T-helper 2 cell treated with Interferon-gamma antibody and Interleukin-4, amounts not matched to agents 5 μg/mL and 100 μg/mL, for 36 hours (primary cell): ENCODE measurements around the gene PDZD4.

Experiments
- DNase-seq: peaks from one replicate; pipeline ENCODE4 v3.0.0; 2021; ENCODE audit warnings: low spot score
- H3K27ac Mint-ChIP-seq: one replicate; pipeline ENCODE4 v1.8.0; 2021; ENCODE audit warnings: mild to moderate bottlenecking, mixed read lengths
- H3K27me3 Mint-ChIP-seq: one replicate; pipeline ENCODE4 v1.8.0; 2021; ENCODE audit warnings: low read depth, mixed read lengths
- H3K36me3 Mint-ChIP-seq: one replicate; pipeline ENCODE4 v1.8.0; 2021; ENCODE audit warnings: low read depth, mixed read lengths
- H3K4me1 Mint-ChIP-seq: one replicate; pipeline ENCODE4 v1.8.0; 2021; ENCODE audit warnings: low read depth, mixed read lengths
- H3K4me3 Mint-ChIP-seq: one replicate; pipeline ENCODE4 v1.8.0; 2022; ENCODE audit warnings: mild to moderate bottlenecking, moderate library complexity, mixed read lengths
- H3K9me3 Mint-ChIP-seq: one replicate; pipeline ENCODE4 v1.8.0; 2021; ENCODE audit warnings: mixed read lengths

PDZD4 gene

DNA sequence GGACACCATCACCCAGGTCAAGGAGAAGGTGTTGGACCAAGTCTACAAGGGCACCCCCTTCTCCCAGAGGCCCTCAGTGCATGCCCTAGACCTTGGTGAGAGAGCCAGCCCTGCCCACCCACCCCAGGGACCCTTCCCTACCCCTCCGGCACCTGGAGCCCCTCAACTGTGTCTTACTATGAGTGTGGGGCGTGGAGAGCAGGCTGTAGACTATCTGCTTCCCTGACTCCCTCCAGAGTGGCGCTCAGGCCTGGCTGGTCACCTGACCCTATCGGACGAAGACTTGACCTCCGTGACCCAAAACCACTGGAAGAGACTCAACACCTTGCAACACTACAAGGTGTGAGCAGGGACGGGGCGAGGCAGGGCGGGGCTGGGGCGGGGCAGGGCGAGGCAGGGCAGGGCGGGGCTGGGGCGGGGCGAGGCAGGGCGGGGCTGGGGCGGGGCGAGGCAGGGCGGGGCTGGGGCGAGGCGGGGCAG, 54.2 kb downstream of the PDZD4 start:
- Mint-ChIP-seq H3K36me3 (no peaks in the 10 kb centered on the region), H3K4me3 (no peak overlapping the region), H3K27ac (no peak overlapping the region), H3K27me3 (peaks cover 3% of the 10 kb centered on the region), H3K4me1 (peaks cover 3% of the 10 kb centered on the region), H3K9me3 (no peaks in the 10 kb centered on the region)
- no peak for DNase-seq

DNA sequence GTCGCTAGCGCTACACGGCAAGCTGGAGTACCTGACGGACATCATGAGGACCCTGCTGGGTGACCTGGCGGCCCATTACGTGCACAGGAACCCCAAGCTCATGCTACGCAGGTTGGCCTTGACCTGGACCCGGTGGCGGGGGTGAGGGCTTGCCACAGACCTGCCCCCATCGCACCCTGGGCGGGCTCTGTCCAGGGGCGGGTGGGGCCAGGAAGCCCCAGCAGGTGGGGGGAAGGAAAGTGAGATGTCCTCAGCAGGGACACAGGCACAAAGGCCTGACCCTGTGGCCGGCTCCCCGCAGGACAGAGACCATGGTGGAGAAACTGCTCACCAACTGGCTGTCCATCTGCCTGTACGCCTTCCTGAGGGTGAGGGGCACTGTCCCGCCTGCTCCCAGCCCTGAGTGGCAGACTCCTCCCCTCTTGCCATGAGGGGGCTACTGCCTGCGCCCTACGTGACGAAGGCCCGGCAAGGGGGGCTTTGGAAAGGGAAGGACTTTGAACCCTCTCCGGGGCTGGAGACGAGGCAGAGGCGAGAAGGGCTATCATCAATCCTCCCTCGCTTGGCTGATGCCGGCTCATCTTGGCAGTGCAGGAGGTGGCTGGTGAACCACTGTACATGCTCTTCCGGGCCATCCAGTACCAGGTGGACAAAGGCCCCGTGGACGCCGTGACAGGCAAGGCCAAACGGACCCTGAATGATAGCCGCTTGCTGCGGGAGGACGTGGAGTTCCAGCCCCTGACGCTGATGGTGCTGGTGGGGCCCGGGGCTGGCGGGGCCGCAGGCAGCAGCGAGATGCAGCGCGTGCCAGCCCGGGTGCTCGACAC, 54.8 kb downstream of the PDZD4 start:
- Mint-ChIP-seq H3K9me3 (no peaks in the 10 kb centered on the region), H3K36me3 (no peaks in the 10 kb centered on the region), H3K27me3 (peaks cover 3% of the 10 kb centered on the region), H3K4me1 (peaks cover 3% of the 10 kb centered on the region), H3K4me3 (no peak overlapping the region), H3K27ac (no peak overlapping the region)
- DNase-seq = no peak

DNA sequence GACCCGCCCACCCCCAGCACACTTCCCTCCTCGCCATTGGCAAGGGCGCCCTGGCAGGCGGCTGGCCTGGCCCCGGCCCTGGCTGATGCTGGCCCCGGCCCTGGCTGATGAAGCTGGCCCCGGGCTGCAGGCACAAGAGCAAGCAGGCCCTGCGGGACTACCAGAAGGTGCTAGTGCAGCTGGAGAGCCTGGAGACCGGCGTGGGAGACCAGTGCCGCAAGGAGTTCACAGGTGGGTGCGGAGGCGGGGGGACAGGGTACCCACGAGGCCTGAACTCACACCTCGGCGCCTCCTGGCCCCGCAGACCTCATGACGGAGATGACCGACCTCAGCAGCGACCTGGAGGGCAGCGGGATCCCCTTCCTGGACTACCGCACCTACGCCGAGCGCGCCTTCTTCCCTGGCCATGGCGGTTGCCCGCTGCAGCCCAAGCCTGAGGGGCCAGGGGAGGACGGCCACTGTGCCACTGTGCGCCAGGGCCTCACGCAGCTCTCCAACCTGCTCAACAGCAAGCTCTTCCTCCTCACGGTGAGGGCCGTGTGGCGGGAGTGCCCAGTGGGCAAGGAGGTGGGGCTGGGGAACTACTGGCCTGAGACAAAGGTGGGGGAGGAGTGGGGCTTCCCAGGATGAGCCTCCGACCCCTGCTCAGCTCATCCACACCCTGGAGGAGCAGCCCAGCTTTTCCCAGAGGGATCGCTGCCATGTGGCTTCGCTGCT, 55.6 kb downstream of the PDZD4 start:
- no peaks in the 10 kb centered on the region for H3K27me3 Mint-ChIP-seq
- DNase-seq = no peak
- no peak overlapping the region for H3K4me3 Mint-ChIP-seq
- H3K27ac Mint-ChIP-seq = no peak overlapping the region
- no peaks in the 10 kb centered on the region for H3K36me3 Mint-ChIP-seq
- no peaks in the 10 kb centered on the region for H3K4me1 Mint-ChIP-seq
- no peaks in the 10 kb centered on the region for H3K9me3 Mint-ChIP-seq

DNA sequence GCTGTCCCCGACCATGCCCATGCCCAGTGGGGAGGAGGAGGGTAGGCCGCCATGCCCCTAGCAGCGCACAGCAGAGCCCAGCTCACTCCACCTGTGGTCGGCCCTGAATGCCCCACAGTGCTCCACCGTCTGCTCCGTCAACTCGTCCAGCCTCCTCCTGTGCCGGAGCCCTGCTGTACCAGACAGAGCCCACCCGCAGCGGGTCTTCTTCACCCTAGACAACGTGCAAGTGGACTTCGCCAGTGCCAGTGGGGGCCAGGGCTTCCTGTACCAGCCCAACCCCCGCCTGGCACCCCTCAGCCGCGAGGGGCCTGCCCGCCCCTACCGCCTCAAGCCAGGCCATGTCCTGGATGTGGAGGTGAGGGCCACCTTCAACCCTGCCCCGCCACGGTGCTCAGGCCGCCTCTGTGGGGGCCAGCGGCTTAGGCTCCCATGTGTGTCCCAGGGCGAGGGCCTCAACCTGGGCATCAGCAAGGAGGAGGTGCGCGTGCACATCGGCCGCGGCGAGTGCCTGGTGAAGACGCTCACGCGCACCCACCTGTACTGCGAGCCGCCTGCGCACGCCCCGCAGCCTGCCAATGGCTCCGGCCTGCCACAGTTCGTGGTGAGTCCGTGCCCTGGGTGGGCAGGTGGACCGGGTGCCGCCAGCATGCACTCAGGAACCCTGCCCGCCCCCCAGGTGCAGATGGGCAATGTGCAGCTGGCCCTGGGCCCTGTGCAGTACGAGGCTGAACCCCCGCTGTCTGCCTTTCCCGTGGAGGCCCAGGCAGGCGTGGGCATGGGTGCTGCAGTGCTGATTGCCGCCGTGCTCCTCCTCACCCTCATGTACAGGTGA, 56.4 kb downstream of the PDZD4 start:
- Mint-ChIP-seq H3K27ac (no peak overlapping the region), H3K36me3 (no peaks in the 10 kb centered on the region), H3K9me3 (no peaks in the 10 kb centered on the region), H3K27me3 (no peaks in the 10 kb centered on the region), H3K4me3 (no peak overlapping the region), H3K4me1 (no peaks in the 10 kb centered on the region)
- DNase-seq = no peak

DNA sequence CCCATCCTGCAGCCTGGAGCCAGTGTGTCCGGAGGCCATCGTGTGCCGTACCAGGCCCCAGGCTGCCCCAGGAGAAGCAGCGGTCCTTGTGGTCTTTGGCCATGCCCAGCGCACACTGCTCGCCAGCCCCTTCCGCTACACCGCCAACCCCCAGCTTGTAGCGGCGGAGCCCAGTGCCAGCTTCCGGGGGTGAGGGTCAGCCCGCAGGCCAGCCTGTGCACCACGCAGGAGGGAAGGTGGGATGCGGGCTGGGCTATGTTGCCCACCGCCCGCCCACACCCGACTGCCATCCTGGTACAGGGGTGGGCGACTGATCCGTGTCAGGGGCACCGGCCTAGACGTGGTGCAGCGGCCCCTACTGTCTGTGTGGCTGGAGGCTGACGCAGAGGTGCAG, 57.1 kb downstream of the PDZD4 start:
- no peak overlapping the region for H3K4me3 Mint-ChIP-seq
- DNase-seq = no peak
- no peaks in the 10 kb centered on the region for H3K4me1 Mint-ChIP-seq
- H3K27ac Mint-ChIP-seq = no peak overlapping the region
- no peaks in the 10 kb centered on the region for H3K9me3 Mint-ChIP-seq
- H3K36me3 Mint-ChIP-seq = no peaks in the 10 kb centered on the region
- H3K27me3 Mint-ChIP-seq = no peaks in the 10 kb centered on the region

DNA sequence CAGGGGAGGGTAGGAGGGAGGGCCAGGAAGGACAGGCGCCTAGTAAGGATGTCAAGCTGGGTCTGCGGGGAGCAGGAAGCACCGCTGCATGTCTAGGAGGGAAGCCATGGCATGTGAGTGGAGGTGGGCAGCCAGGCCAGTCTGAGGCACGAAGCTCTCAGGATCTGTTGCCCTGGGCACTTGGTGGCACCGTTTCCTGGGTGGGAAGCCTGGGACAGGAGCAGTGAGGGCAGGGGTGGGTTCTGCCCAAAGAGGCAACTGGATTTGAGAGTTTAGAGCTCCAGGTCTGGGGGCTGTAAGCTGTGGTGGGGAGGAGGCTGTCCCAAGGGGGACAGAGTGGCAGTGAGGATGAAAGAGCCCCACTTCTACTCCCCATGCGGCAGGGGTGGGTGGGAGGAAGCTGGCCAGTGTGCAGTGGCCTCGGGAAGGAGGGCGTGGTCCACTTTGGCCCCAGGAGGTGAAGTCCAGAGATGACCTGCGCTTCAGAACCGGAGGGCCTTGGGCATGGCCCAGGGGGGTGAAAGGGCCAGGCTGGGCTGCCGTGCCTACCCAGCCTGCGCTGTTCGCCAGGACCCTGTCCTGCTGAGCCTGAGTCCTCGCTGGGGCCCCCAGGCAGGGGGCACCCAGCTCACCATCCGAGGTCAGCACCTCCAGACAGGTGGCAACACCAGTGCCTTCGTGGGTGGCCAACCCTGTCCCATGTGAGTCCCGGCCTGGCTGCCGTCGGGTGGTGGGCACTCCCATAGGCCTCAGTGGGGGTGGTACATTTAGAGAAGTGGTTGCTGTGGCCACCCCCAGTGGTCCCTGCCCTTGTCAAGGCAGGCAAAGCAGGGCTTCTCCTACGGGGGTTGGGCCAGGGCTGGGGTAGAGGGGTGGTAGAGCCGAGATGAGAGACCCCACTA, 57.8 kb downstream of the PDZD4 start:
- Mint-ChIP-seq H3K27me3 (no peaks in the 10 kb centered on the region), H3K36me3 (no peaks in the 10 kb centered on the region), H3K4me3 (no peak overlapping the region), H3K9me3 (no peaks in the 10 kb centered on the region), H3K27ac (no peak overlapping the region), H3K4me1 (no peaks in the 10 kb centered on the region)
- DNase-seq = no peak

DNA sequence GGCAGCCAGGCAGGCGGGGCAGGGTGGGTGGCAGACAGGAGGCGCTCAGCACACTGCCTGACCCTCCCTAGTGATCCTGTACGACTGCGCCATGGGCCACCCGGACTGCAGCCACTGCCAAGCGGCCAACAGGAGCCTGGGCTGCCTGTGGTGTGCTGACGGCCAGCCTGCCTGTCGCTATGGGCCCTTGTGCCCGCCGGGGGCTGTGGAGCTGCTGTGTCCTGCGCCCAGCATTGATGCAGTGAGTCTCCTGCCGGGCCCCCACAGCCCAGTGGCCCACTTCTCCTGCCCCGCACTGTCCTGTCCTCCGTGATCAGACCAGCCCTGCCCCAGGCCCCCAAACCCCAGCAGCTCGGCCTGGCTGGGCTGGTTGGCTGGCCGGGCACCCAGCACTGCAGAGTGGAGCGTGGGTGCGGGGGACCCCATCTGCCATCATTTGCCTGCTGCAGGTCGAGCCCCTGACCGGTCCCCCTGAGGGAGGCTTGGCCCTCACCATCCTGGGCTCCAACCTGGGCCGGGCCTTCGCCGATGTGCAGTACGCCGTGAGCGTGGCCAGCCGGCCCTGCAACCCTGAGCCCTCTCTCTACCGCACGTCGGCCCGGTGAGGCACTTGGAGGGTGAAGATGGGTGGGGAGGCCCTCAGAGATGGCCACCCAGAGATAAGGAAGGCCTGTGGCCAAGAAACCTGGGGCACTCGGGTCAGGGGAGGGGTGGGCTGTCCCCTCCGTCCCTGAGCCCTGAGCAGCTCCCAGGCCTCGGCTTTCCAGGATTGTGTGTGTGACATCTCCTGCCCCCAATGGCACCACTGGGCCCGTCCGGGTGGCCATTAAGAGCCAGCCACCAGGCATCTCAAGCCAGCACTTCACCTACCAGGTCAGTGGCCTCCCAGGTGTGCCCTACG, 58.7 kb downstream of the PDZD4 start:
- no peaks in the 10 kb centered on the region for H3K36me3 Mint-ChIP-seq
- no peak overlapping the region for H3K4me3 Mint-ChIP-seq
- H3K4me1 Mint-ChIP-seq = no peaks in the 10 kb centered on the region
- H3K9me3 Mint-ChIP-seq = no peaks in the 10 kb centered on the region
- no peak for DNase-seq
- no peak overlapping the region for H3K27ac Mint-ChIP-seq
- no peaks in the 10 kb centered on the region for H3K27me3 Mint-ChIP-seq

DNA sequence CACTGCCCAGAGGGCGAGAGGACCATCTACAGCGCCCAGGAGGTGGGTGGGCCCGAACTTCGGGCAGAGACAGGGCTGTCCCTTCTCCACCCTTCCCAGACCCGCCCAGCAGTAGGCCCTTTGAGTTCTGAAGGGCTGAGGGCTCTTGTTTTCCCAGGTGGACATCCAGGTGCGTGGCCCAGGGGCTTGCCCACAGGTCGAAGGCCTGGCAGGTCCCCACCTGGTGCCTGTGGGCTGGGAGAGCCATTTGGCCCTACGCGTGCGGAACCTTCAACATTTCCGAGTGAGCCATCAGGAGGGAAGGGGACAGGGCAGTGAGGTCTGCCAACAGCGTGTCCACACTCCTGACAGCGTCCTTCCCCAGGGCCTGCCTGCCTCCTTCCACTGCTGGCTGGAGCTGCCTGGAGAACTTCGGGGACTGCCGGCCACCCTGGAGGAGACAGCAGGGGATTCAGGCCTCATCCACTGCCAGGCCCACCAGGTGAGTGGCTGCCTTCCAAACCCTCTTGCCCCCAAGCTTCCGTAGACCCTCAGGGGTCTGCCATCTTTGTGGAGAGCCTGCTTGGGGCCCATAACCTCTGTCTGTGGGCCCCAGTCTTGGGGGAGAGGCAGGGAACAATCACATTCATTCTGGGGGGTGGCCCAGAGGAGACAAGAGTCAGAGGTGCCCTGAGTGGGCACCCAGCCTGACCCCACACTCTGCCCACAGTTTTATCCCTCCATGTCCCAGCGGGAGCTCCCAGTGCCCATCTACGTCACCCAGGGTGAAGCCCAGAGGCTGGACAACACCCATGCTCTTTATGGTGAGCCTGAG, 59.5 kb downstream of the PDZD4 start:
- Mint-ChIP-seq H3K36me3 (no peaks in the 10 kb centered on the region), H3K4me1 (peaks cover 4% of the 10 kb centered on the region), H3K27ac (no peak overlapping the region), H3K9me3 (no peaks in the 10 kb centered on the region), H3K27me3 (no peaks in the 10 kb centered on the region), H3K4me3 (no peak overlapping the region)
- DNase-seq = no peak

DNA sequence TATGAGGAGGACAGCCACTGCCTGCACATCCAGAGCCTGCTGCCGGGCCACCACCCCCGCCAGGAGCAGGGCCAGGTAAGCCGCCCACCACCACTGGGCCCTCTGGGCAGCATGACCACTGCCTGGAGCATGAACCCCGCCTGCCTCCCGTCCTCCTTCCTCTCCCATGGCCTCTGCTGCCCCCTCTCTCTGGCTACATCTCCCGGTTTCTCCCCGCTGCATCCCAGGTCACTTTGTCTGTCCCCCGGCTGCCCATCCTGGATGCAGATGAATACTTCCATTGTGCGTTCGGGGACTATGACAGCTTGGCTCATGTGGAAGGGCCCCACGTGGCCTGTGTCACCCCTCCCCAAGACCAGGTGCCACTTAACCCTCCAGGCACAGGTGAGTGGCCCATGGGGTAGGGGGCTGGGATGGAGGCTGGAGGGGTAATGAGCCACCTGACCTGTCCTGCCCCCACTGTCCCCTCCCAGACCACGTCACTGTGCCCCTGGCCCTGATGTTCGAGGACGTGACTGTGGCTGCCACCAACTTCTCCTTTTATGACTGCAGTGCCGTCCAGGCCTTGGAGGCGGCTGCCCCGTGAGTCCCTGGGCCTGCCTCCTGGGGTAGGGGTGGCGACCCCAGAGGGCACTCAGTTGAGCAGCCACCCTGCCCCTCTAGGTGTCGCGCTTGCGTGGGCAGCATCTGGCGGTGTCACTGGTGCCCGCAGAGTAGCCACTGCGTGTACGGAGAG, 60.3 kb downstream of the PDZD4 start:
- no peaks in the 10 kb centered on the region for H3K27me3 Mint-ChIP-seq
- H3K9me3 Mint-ChIP-seq = no peaks in the 10 kb centered on the region
- H3K27ac Mint-ChIP-seq = no peak overlapping the region
- no peak for DNase-seq
- no peak overlapping the region for H3K4me3 Mint-ChIP-seq
- H3K36me3 Mint-ChIP-seq = no peaks in the 10 kb centered on the region
- H3K4me1 Mint-ChIP-seq = peaks cover 4% of the 10 kb centered on the region

DNA sequence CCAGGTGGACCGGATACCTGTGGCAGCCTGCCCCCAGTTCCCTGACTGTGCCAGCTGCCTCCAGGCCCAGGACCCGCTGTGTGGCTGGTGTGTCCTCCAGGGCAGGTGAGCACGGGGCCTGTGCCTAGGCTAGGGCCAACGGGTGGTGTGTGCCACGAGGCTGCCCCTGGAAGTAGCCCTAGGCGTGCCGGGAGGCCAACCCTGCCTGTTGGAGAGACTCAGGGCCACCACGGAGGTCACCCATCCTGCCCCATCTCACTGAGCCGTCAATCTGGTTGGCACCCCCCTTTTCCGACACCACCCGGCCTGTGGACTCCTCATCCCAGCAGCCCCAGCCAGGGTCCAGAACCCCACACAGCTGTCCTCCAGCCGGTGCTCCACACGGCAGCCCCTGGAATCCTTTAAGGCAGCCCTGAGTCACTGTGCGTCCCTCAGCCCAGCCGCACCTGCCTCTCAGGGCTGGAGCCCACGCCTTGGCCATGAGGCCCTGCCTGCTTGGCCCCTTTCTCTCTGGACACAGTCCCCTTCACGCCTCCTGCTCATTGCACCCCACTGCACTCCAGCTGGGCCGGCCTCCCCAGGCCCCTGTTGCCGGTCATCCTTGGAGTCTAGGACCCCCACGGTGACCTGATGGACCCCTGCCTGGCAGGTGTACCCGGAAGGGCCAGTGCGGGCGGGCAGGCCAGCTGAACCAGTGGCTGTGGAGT, 61.0 kb downstream of the PDZD4 start:
- peaks cover 4% of the 10 kb centered on the region for H3K4me1 Mint-ChIP-seq
- no peaks in the 10 kb centered on the region for H3K9me3 Mint-ChIP-seq
- H3K27ac Mint-ChIP-seq = no peak overlapping the region
- no peaks in the 10 kb centered on the region for H3K27me3 Mint-ChIP-seq
- DNase-seq = no peak
- H3K4me3 Mint-ChIP-seq = no peak overlapping the region
- H3K36me3 Mint-ChIP-seq = no peaks in the 10 kb centered on the region
